GM12865 (cell line): ENCODE results near the gene TMED8.

Experiments used
- DNase-seq: peaks from one replicate; pipeline ENCODE4 v3.0.0; 2010; ENCODE audit warnings: low read depth
- H3K4me3 ChIP-seq: 2 replicates; pipeline ENCODE4 v1.5.1; 2011; ENCODE audit warnings: mild to moderate bottlenecking, low read depth, low read length, control low read depth
- TF ChIP-seq, protein P1 (sequence below): IDR thresholded peaks from 2 replicates; pipeline ENCODE4 v1.5.1; 2011; ENCODE audit warnings: low read length, control low read depth, low read depth, inconsistent platforms; ENCODE audit not compliant: insufficient read depth; ENCODE audit errors: missing control alignments

TMED8 gene

DNA sequence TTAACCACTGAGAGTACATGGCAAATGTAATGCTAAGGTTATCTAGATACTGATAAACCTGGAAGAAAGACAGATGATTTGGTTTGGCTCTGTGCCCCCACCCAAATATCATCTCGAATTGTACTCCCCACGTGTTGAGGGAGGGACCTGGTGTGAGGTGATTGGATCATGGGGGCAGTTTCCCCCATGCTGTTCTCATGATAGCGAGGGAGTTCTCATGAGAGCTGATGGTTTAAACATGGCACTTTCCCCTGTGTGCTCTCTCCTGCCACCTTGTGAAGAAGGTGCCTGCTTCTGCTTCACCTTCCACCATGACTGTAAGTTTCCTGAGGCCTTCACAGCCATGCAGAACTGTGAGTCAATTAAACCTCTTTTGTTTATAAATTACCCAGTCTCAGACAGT is 32.2 kb upstream of the TMED8 start:
- TF ChIP-seq, protein P1, sequence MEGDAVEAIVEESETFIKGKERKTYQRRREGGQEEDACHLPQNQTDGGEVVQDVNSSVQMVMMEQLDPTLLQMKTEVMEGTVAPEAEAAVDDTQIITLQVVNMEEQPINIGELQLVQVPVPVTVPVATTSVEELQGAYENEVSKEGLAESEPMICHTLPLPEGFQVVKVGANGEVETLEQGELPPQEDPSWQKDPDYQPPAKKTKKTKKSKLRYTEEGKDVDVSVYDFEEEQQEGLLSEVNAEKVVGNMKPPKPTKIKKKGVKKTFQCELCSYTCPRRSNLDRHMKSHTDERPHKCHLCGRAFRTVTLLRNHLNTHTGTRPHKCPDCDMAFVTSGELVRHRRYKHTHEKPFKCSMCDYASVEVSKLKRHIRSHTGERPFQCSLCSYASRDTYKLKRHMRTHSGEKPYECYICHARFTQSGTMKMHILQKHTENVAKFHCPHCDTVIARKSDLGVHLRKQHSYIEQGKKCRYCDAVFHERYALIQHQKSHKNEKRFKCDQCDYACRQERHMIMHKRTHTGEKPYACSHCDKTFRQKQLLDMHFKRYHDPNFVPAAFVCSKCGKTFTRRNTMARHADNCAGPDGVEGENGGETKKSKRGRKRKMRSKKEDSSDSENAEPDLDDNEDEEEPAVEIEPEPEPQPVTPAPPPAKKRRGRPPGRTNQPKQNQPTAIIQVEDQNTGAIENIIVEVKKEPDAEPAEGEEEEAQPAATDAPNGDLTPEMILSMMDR, result peak; percentile 39
- DNase-seq, result peak; percentile 51
- no peak overlapping the region for H3K4me3 ChIP-seq

DNA sequence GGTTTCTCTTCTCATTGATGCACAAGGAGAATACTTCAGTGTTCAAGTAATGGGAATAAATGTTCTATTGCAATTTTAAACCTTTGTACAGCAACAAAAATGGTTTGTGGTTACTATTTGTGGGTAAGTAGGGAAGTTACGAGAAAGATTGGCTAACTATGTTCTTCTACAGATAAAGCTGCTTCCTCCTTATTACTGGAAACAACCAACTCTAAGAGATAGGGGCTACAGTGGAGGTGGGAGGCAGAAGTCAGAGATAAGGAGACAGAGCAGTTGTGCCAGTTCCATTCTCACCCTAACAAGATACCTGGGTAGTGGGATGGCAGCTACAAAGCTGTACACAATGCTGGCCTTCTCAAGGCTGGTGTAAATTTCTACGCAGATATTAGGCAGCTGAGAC is 30.3 kb upstream of the TMED8 start:
- TF ChIP-seq, protein P1, result no peak
- H3K4me3 ChIP-seq, result no peak overlapping the region
- no peak for DNase-seq

DNA sequence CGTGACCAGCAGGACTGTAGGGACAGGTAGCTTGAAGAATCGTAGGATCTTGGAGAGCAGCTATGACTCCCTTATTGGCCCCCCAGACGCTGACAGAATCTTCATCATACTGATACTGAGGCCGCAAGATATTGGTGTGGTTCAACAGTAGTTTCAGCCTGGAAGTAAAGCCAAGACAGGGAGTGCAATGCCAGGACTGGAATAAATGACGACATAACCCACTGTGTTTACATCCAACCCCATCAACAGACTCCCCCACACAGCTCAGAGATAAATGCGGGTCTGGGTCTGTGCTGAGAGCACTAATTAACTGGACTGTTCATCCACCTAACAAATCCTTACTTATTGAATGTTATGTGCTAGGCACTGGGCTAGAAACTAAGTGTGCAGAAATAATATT is 29.8 kb upstream of the TMED8 start:
- no peak overlapping the region for H3K4me3 ChIP-seq
- TF ChIP-seq, protein P1, result no peak
- no peak for DNase-seq

DNA sequence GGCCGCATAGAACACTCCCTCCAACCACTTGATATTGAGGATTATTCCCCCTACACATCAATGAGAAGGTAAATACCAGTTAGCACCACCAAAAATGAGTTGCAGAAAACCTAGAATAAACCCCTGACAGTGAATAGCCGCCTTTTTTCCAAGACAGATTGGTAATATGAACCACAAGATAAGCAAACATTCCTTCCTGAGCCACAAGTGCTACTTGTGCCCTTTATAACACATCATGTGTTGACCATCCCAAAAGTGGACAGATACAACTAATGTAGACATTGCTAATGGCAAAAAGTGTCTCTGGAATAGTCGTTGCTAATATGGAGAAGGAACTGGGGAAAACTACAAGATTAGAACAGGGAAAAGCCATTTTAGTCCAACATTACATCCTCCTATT is 29.2 kb upstream of the TMED8 start:
- DNase-seq, result no peak
- TF ChIP-seq, protein P1, result no peak

DNA sequence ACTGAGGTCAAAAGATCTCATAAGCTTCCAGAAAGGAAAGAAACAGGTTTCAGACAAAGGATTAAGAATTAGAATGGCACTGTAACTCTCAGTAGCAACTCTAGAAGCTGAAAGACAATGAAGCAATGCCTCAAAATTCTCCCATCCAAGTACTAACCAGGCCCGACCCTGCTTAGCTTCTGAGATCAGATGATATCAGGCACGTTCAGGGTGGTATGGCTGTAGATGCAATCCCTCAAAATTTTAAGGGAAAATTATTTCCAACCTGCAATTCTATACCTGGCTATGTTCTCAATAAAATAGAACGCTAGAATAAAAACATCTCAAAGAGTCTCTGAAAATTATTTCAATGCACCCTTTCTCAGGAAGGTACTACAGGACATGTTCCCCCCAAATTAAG is 26.9 kb upstream of the TMED8 start:
- TF ChIP-seq, protein P1, result no peak
- H3K4me3 ChIP-seq, result no peak overlapping the region
- DNase-seq, result no peak

More for the DNA sequence above, 29.2 kb upstream of the TMED8 start:
- no peak overlapping the region for H3K4me3 ChIP-seq

DNA sequence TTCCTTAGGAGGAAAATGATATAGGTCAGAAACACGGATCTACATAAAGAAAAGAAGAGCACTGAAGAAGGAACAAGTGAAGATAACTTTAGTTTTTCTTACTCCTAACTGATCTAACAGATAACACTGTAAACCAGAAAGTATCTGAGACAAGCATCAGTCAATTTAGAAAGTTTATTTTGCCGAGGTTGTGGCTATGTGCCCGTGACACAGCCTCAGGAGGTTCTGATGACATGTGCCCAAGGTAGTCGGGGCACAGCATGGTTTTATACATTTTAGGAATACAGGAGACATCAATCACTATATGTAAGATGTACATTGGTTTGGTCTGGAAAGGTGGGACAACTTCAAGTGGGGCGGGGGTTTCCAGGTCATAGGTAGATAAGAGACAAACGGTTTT is 23.3 kb upstream of the TMED8 start:
- TF ChIP-seq, protein P1, result no peak
- no peak for DNase-seq
- no peak overlapping the region for H3K4me3 ChIP-seq

DNA sequence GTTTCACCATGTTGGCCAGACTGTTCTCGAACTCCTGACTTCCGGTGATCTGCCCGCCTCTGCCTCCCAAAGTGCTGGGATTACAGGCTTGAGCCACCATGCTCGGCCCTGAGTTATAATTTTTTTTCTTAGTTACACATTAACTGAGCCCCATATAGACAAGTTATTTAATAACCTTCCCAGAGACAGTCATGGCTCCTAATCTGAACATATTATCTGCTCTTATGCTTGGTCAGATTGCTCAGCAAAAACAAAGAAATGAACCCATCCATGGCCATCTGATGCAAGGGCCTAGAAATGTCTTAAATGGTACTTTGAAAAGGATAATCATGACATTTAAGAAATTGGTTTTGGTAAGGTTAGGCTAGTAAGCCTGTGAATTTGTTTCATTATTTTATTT is 13.3 kb upstream of the TMED8 start:
- TF ChIP-seq, protein P1, result no peak
- DNase-seq, result no peak
- H3K4me3 ChIP-seq, result no peak overlapping the region
